GM19238 (cell line): ENCODE results near the gene TTLL8.

Experiments
- DNase-seq: peaks from one replicate; pipeline ENCODE4 v3.0.0; 2011; ENCODE audit warnings: low spot score; ENCODE audit not compliant: insufficient read length

TTLL8 gene

DNA sequence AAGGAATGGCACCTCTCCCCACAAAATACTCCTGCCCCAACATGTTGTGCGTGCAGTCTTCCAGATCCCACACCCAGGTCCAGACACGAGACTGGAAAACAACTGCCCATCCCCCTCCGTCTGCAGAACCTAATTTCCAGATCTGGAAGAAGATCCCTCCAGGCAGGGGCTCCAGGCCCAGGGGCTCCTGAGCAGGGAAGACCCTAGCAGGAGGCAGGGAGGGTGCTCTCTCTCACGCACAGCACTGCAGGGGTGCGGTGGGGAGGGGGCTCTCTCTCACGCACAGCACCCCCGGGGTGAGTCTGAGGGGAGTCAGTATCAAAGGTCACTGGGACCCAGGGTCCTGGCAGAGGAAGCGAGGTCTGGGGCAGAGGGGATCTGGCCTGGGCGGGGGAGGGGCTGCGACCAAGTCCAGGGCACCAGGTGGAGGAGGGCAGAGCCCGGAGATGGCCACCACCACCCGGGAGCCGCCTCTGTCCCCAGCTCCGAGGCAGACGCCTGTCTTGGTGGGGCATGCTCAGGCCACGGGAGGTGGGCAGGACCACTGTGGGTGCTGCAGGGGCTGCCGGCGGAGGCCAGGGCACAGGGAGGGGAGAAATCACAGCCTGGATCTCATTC lies 25.5 kb upstream of the TTLL8 start:
- no peak for DNase-seq

DNA sequence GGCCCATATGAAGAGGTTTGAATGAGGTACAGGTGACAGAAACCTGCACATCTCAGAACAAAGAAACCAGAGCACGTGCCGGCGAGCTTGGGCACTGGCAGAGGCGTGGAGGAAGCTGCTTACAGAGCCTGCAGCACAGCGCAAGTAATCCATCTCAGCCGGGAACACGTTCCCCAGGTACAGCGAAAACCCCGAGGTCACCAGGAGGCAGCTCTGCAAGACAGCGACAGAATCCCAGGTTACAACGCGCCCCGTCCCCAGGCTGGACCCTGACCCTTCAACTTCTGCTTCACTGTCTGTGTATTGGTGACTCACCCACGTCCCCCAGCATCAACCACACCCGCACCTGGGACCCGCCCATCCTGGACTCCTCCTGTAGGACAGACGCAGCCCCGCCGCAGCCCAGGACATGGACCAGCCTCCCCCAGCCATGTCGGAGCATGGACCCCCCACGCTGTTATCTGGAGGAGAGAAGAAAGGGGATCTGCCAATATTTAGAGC lies 24.9 kb upstream of the TTLL8 start:
- DNase-seq = no peak

DNA sequence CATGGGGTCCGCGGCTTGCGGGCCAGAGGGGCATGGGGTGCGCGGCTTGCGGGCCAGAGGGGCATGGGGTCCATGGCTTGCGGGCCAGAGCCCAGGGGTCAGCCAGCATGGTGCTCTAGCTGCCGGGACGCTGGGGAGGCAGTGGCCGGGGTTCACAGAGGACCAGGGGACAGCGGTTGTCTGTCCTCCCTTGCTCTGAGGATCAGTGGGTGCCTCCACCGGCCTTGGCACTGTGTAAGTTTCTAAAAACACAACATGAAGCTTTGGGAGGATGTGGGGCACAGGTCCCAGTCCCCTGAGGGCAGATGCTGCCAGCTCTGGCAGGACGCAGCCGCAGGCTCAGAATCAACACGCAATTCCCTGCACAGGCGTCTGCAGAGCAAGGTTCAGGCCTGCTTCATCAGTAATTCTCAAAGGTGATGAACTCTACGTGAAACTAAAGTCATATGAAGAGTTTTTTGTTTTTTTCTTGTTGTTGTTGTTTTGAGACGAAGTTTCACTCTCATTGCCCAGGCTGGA lies 24.2 kb upstream of the TTLL8 start:
- no peak for DNase-seq

DNA sequence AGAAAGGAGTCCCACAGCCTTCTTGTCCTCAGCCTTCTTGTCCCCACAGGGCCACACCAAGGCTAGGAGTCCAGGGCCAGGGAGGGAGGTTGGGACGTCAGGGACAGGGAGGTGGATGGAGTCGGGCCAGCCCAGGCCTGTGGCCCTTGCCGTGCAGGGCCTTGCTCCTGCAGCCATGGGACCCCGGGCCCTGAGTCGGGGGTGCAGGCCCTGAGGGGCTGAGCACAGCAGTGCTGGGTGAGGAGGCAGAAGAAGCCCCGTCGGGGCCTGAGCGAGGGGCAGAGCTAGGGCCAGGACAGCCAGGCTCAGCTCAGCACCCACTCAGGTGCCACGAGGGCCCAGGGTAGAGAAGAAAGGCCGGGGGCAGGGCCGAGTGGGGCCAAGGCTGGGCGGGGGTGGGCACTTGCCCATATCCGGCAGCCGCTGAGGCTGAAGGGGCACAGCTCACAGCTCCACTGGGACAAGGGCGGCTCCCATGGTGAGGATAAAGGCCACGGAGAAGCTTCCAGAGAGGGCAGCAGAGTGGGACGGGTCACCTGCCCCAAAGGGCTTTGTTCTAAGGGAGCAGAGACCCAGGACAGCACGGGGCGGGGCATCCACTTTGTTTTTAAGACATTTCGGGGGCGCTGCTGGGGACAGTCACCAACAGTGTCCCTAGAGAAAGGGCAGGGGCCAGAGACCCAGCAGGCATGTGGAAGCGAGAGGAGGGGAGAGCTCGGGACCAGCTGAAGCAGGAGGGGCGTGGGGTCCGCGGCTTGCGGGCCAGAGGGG lies 23.5 kb upstream of the TTLL8 start:
- DNase-seq = no peak

DNA sequence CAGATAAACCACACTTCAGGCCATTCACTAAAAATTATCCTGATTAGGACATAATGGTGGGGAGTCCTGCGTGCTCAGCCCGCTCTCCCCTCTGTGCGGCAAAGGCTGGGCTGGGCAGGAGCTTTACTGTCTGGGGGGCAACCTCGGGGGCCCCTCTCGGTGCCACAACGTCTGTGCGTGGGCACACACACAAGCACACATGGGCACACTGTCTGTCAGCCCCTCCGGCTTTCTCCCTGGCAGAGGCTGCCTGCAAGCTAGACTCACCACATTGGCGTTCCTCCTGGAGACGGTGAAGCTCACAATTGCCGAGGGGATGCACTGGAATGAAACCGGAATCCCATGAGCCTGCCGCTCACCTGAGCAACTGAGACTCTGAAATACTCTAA lies 22.0 kb upstream of the TTLL8 start:
- no peak for DNase-seq

DNA sequence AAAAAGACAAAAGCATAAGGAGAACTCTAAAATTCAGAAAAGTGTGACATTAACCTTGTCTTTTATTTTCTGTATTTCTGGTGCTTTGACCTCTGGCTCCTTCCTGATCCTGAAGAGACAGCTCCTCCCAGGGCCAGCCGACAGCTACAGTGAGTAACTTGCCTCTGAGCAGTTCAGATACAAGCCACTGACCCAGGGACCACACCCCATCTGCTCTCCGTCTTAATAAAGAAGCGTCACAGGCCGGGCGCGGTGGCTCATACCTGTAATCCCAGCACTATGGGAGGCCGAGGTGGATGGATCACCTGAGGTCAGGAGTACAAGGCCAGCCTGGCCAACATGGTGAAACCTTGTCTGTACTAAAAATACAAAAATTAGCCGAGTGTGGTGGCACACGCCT lies 20.7 kb upstream of the TTLL8 start:
- DNase-seq = no peak

DNA sequence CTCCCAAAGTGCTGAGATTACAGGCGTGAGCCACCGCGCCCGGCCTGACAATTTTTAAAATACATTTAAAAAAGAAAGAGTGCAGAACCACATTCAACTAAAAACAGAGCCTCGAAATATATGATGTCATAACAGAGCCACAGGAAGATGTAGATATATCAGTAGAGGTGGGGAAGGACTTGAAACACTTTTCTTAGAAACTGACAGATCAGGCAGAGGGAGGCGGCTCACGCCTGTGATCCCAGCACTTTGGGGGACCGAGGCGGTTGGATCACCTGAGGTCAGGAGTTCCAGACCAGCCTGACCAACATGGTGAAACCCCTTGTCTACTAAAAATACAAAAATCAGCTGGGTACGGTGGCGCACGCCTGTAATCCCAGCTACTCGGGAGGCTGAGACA lies 20.1 kb upstream of the TTLL8 start:
- no peak for DNase-seq

DNA sequence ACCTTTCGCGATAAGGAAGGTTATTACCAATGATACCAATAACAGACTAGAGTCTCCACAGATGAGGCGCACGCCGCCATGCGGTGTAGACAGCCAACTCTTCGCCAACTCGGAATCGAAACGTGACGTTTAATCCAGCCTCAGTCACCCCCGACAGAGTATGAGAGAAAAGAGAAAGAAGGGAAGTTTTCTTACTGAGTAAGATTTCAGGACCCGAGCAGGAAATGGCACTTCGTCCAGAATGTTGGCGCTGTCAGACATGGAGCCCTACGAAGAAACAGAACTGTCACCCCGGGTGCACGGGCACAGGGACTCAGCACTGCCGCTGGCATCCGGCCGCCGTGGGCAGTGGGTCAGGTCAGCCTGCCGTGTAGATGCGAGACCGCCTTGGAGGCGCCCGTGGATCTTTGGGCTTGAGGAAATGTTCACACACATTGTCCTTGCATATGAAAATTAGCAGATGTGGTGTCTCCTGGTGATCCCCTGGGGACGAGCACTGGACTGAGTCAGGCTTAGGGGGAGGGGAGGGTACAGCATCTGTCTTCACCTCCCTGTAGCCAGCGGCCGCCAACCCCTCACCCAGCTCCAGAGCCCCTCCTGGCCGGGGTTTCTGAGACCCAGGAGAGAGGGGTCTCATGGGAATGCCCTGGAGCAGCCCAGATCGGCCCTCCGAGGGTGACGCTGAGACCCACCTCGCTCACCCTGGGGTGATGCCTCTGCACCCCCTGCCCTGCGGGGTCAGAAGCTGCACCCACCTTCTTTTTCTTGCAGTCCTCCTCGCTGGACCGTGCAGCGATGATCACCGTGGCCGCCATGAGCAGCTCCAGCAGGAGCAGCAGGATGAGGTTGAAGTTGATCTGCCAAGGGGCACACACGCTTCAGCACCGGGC lies 18.8 kb upstream of the TTLL8 start:
- no peak for DNase-seq

DNA sequence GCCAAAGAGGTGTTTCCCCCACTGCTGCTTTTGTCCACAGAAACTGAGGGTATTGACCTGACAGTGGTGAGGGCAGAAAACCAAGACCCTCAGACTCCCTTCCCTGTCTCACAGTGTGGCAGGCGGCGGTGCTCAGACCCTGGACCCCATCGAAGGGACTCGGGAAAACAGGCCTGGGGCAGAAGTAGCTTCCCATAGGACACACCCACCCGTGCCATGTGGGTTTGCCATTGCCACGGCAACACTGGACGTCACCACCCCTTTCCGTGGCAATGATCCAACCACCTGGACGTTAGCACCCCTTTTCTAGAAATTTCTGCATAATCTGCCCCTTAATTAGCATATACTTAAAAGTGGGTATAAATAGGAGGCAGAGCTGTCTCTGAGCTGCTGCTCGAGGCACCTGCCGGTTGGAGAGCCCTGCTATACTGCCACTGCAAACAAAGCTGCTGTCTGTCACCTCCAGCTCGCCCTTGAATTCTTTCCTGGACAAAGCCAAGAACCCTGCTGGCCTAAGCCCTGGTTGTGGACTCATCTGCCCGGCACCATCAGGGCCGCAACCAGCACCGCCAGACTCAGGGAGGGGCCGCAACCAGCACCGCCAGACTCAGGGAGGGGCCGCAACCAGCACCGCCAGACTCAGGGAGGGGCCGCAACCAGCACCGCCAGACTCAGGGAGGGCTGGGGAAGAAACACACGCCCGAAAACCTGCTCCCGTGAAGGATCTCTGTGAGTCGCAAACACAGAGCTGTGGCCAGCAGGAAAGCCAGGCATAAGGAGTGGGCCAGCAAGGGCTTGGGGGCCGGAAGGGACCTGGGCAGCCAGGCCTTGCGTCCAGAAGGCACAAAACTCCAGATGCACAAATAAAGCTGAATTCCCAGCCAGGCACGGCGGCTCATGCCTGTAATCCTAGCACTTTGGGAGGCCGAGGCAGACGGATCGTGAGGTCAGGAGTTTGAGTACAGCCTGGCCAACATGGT lies 16.7 kb upstream of the TTLL8 start:
- DNase-seq = no peak

DNA sequence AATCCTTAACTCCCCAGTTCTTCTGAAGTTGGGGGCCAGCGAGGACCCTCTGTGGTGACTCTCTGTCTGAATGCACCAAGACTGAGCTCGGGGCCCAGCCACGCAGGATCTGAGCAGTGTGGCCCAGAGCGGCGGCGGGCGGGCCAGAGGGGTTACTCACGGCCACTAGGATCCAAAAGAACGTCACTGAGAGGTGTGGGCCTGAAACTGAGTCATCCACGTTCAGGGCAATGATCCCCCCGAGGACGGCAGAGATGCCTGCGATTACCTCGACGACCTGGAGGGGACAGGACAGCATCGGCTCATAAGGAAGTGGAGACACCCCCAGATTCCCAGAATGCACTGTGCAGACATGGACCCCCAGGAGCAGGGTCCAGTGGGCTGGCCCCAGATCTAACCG lies 16.0 kb upstream of the TTLL8 start:
- no peak for DNase-seq

DNA sequence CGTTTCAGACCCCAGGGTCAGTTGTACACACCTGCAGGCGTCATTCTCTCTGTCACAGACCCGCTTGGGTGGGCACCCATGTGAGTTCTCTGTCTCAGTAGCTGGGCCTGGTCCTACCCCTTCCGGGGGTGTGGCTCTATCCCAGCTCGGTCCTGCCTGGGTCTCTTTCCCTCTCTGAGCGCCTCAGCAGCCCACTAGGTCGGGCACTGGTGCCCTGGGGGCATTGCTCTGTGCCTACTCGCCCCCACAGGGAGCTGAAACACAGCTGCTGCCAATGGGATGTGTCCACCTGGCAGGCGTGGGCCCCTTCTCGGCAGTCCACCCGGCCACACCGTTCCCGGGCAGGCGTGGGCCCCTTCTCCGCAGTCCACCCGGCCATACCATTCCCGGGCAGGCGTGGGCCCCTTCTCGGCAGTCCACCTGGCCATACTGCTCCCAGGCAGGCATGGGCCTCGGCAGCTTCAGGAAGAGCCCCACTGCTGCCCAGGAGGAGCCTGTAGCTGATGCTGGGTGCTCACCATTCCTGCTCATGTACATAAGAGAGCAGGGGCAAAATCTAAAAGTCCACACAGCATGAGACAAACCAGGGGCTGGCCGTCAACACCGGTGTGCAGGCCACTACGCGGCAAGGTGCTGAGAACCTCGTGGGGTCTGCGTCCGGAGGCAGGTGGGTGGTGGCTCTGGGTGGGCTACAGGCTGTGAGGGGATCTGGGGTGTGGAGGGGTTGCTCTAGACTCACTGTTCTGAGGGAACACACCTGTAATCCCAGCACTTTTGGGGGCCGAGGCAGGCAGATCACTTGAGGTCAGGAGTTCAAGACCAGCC lies 14.8 kb upstream of the TTLL8 start:
- DNase-seq = no peak

DNA sequence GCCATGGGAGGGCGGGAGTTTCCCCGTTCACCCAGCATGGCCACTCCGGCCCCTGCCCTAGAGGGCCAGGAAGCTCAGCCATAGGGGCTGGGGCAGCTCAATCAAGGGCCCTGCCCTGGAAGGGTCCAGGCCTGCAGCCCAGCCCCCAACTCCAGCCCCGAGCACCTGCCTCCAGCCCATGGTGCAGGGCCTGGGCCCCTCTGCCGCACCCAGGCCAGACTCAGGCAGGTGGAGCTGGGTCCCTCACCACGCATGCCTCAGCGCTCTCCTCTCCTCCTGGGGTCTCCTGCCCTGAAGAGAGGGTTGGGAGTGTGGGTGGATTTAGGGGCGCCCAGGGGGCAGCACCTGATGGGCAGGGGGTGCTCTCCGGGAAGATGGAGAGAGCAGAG lies 14.1 kb upstream of the TTLL8 start:
- DNase-seq = no peak

DNA sequence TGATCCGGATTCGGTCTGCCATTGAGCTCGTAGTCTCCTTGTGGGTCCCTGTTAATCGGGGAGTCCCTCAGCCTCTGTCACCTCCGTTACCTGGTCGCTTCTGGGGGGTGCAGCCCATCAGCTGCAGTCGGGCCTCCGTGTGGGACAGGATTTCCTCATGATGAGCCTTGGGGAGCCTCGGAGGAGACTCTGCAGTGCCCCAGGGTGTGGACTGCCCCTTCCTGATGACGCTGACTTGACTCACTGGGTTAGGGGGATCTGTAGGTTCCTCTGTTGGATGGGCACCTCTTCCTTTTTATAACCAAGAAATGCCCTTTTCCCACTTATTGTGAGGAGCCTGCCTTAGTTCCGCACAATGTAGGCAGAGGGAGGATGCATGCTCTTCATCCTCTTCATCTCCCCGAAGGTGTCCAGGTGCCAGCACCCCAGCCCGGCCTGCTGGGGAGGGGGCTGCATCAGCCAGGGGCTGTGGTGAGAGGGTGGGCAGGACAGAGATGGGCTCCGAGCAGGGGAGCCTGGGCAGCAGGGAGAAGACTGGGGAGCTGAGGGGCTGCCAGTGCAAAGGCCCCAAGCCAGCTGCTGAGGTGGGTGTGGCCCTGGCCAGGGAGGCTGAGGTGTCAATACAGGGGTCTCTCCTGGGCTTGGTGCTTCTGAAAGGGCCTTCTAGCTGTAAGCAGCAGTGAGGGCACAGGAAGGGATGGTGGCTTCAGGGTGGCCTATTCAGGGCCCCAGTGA lies 13.5 kb upstream of the TTLL8 start:
- no peak for DNase-seq

DNA sequence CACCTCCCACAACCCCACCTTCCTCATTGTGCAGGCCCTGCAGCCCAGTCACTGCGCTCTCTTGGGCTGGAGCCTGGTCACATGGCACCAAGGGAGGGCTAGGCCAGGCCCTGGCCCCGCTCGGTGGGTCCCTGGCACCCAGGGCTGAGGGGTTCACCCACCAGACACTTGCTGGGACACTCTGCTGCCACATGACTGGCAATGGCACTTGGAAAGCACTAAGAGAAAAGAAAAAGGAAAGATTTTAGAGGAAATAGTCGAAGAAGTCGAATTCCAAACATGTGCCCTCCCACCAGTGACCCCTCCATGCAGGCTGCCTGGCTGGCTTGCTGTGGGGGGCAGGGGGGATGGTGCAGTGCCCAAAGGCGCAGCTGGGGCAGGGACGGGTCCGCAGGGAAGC lies 12.3 kb upstream of the TTLL8 start:
- DNase-seq = no peak

DNA sequence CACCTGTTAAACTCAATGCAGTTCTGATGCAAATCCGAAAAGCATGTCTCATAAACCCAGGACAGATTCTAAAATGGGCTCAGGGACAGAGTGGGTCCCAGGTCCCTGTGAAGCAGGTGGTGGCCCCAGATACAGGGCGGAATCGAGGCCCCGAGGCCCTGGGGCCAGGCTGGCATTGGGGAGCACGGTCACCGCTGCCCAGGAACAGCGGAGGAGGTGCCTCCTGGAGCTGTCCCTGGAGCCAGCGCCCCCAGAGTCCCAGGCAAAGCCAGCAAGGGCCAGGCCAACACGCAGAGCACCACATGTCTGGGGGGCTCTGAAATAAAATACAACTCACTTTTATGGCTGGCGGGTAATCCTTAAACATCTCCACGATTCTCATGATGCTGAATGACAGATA lies 10.0 kb upstream of the TTLL8 start:
- no peak for DNase-seq

DNA sequence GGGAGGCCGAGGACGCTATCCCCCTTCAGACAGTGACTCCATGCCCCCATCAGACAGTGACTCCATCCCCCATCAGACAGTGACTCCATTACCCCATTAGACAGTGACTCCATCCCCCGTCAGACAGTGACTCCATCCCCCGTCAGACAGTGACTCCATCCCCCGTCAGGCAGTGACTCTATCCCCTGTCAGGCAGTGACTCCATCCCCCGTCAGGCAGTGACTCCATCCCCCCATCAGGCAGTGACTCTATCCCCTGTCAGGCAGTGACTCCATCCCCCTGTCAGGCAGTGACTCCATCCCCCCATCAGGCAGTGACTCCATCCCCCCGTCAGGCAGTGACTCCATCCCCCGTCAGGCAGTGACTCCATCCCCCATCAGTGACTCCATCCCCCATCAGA lies 9.1 kb upstream of the TTLL8 start:
- no peak for DNase-seq

DNA sequence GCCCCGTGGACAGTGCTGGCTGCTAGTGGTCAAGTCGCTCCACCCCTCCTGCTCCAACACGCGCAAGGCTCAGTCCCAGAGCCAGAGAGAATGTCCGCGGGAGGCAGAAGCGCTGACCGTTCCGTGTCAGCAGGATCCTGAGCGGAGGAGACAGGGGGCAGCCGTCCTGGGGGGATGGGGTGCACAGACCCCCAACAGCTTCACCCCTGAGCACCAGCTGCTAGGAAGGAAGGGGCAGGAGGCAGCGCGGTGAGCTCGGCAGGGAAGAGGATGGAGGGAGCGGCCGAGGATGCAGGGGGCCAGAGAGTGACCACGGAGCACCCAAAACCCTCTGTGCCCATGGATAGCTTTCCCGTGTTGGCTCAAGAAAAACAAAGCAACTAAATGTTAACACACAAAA lies 6.4 kb upstream of the TTLL8 start:
- no peak for DNase-seq

DNA sequence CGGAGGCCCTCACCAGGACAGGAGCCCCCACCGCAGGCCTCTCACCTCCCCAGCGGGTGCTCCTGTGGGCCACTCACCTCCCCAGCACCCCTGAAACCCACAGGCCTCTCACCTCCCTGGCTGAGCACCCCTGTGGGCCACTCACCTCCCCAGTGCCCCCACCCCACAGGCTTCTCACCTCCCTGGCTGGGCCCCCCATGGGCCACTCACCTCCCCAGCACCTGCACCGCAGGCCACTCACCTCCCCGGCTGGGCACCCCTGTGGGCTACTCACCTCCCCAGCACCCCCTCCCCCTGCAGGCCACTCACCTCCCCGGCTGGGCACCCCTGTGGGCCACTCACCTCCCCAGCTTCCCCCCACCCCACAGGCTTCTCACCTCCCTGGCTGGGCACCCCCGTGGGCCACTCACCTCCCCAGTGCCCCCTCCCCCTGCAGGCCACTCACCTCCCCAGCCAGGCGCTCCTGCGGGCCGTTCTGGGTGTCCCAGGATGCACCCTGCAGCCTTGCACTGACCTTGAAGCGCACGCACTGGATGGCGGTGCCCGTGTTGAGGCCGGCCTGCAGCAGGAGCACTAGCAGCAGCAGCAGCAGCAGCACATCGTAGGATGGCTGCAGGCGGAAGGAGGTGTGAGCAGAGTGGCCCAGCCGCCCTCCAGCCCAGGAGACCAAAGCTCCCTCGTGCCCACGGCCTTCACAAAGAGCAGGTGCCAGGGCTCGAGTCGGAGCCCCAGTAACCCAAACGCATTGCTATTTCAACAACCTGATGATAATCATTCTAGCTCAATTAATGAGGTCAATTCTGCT lies 5.7 kb upstream of the TTLL8 start:
- no peak for DNase-seq
